Stimulated activated naive CD8-positive, alpha-beta T cell treated with anti-CD3 and anti-CD28 coated beads, Interleukin-15, amount 100 ng/mL, for 72 hours (primary cell): ENCODE measurements around the gene ITM2B.

ENCODE experiments used
- ATAC-seq: fragments of 150-1000 bp; cut with Tn5 transposase; 2 replicates; pipeline ENCODE4 v1.10.0; 2021; ENCODE audit warnings: mild to moderate bottlenecking, moderate library complexity
- DNase-seq, 2 donors: peaks; one replicate each; pipeline ENCODE4 v3.0.0; 2021 to 2022
- H3K27ac Mint-ChIP-seq, 2 donors: one replicate each; pipeline ENCODE4 v1.8.0; 2022; ENCODE audit warnings: mild to moderate bottlenecking in 2 of 2, mixed read lengths in 2 of 2, moderate library complexity in 2 of 2
- H3K27me3 Mint-ChIP-seq: one replicate; pipeline ENCODE4 v1.8.0; 2022; ENCODE audit warnings: mixed read lengths
- H3K4me1 Mint-ChIP-seq: one replicate; pipeline ENCODE4 v1.8.0; 2022; ENCODE audit warnings: mild to moderate bottlenecking, mixed read lengths
- H3K4me3 Mint-ChIP-seq, 2 donors: one replicate each; pipeline ENCODE4 v1.8.0; 2022; ENCODE audit warnings: mild to moderate bottlenecking in 2 of 2, mixed read lengths in 2 of 2, moderate library complexity in 1 of 2
- H3K9me3 Mint-ChIP-seq, 2 donors: one replicate each; pipeline ENCODE4 v1.8.0; 2022; ENCODE audit warnings: mixed read lengths in 2 of 2

The ITM2B gene

GRCh38 chr13:48264058-48264457 is 31.1 kb downstream of the ITM2B start:
- peaks cover 59% of the 10 kb centered on the region for H3K4me1 Mint-ChIP-seq
- no peak overlapping the region for H3K27ac Mint-ChIP-seq
- ATAC-seq (no peak), DNase-seq (no peak)
- H3K27me3 Mint-ChIP-seq = no peaks in the 10 kb centered on the region
- H3K4me3 Mint-ChIP-seq = peak overlapping the region in 1 of 2 donors; percentile 3
- H3K9me3 Mint-ChIP-seq = no peaks in the 10 kb centered on the region

GRCh38 chr13:48265217-48265815 is 32.3 kb downstream of the ITM2B start:
- no peaks in the 10 kb centered on the region for H3K27me3 Mint-ChIP-seq
- peak overlapping the region; percentile 42 to 67 for H3K4me3 Mint-ChIP-seq
- H3K9me3 Mint-ChIP-seq = no peaks in the 10 kb centered on the region
- ATAC-seq (peak; percentile 90), DNase-seq (peak in 1 of 2 donors; percentile 42)
- peaks cover 49% of the 10 kb centered on the region for H3K4me1 Mint-ChIP-seq
- peak overlapping the region in 1 of 2 donors; percentile 81 for H3K27ac Mint-ChIP-seq

GRCh38 chr13:48266150-48266549 is 33.1 kb downstream of the ITM2B start:
- Mint-ChIP-seq H3K27ac (no peak overlapping the region), H3K27me3 (no peaks in the 10 kb centered on the region), H3K9me3 (no peaks in the 10 kb centered on the region), H3K4me3 (peak overlapping the region; percentile 1 to 22), H3K4me1 (peaks cover 44% of the 10 kb centered on the region)
- ATAC-seq (peak; percentile 76), DNase-seq (no peak)

GRCh38 chr13:48266701-48267639 is 34.0 kb downstream of the ITM2B start:
- Mint-ChIP-seq H3K27me3 (no peaks in the 10 kb centered on the region), H3K9me3 (no peaks in the 10 kb centered on the region), H3K4me1 (peaks cover 44% of the 10 kb centered on the region), H3K27ac (no peak overlapping the region), H3K4me3 (no peak overlapping the region)
- no peak for ATAC-seq
- DNase-seq = no peak

- Mint-ChIP-seq H3K27ac (no peak overlapping the region), H3K27me3 (no peaks in the 10 kb centered on the region), H3K4me1 (peaks cover 36% of the 10 kb centered on the region), H3K9me3 (no peaks in the 10 kb centered on the region), H3K4me3 (no peak overlapping the region)
- DNase-seq (no peak), ATAC-seq (no peak)
Measured at GRCh38 chr13:48268019-48268418, 35.0 kb downstream of the ITM2B start.

- no peaks in the 10 kb centered on the region for H3K9me3 Mint-ChIP-seq
- H3K4me3 Mint-ChIP-seq = no peak overlapping the region
- H3K27me3 Mint-ChIP-seq = no peaks in the 10 kb centered on the region
- no peak overlapping the region for H3K27ac Mint-ChIP-seq
- ATAC-seq = no peak
- no peak for DNase-seq
- peaks cover 8% of the 10 kb centered on the region for H3K4me1 Mint-ChIP-seq
Measured at GRCh38 chr13:48273346-48273745, 40.3 kb downstream of the ITM2B start.

- H3K9me3 Mint-ChIP-seq = no peaks in the 10 kb centered on the region
- H3K4me1 Mint-ChIP-seq = peaks cover 8% of the 10 kb centered on the region
- H3K4me3 Mint-ChIP-seq = no peak overlapping the region
- H3K27me3 Mint-ChIP-seq = no peaks in the 10 kb centered on the region
- DNase-seq = no peak
- no peak for ATAC-seq
- peak overlapping the region in 1 of 2 donors; percentile 57 for H3K27ac Mint-ChIP-seq
Measured at GRCh38 chr13:48275507-48275906, 42.5 kb downstream of the ITM2B start.

GRCh38 chr13:48278806-48279205 is 45.8 kb downstream of the ITM2B start:
- H3K4me3 Mint-ChIP-seq = no peak overlapping the region
- peaks cover 8% of the 10 kb centered on the region for H3K4me1 Mint-ChIP-seq
- no peaks in the 10 kb centered on the region for H3K27me3 Mint-ChIP-seq
- H3K9me3 Mint-ChIP-seq = no peaks in the 10 kb centered on the region
- ATAC-seq (no peak), DNase-seq (no peak)
- H3K27ac Mint-ChIP-seq = no peak overlapping the region

GRCh38 chr13:48281556-48281955 is 48.5 kb downstream of the ITM2B start:
- Mint-ChIP-seq H3K27me3 (peaks cover 6% of the 10 kb centered on the region), H3K27ac (no peak overlapping the region)
- no peak for ATAC-seq

GRCh38 chr13:48291730-48292129 is 58.7 kb downstream of the ITM2B start:
- Mint-ChIP-seq H3K9me3 (no peaks in the 10 kb centered on the region), H3K4me1 (peaks cover 7% of the 10 kb centered on the region)

More at GRCh38 chr13:48281556-48281955, 48.5 kb downstream of the ITM2B start:
- no peak for DNase-seq
- Mint-ChIP-seq H3K4me3 (no peak overlapping the region), H3K9me3 (peaks cover 0 to 5% of the 10 kb centered on the region in 2 donors), H3K4me1 (no peaks in the 10 kb centered on the region)

GRCh38 chr13:48292650-48293049 is 59.6 kb downstream of the ITM2B start:
- ATAC-seq (no peak), DNase-seq (no peak)
- H3K27ac Mint-ChIP-seq = no peak overlapping the region
- H3K4me1 Mint-ChIP-seq = peaks cover 9% of the 10 kb centered on the region
- no peak overlapping the region for H3K4me3 Mint-ChIP-seq
- H3K9me3 Mint-ChIP-seq = no peaks in the 10 kb centered on the region
- no peaks in the 10 kb centered on the region for H3K27me3 Mint-ChIP-seq

More at GRCh38 chr13:48291730-48292129, 58.7 kb downstream of the ITM2B start:
- no peak overlapping the region for H3K4me3 Mint-ChIP-seq
- no peak for DNase-seq
- no peak overlapping the region for H3K27ac Mint-ChIP-seq
- ATAC-seq = no peak
- no peaks in the 10 kb centered on the region for H3K27me3 Mint-ChIP-seq

GRCh38 chr13:48294653-48295052 is 61.6 kb downstream of the ITM2B start:
- Mint-ChIP-seq H3K9me3 (no peaks in the 10 kb centered on the region), H3K27ac (no peak overlapping the region), H3K4me3 (no peak overlapping the region), H3K4me1 (peaks cover 13% of the 10 kb centered on the region), H3K27me3 (no peaks in the 10 kb centered on the region)
- ATAC-seq (no peak), DNase-seq (no peak)

- Mint-ChIP-seq H3K9me3 (no peaks in the 10 kb centered on the region), H3K4me3 (no peak overlapping the region), H3K27me3 (no peaks in the 10 kb centered on the region), H3K4me1 (peaks cover 17% of the 10 kb centered on the region), H3K27ac (no peak overlapping the region)
- ATAC-seq = no peak
- no peak for DNase-seq
Measured at GRCh38 chr13:48295271-48295670, 62.3 kb downstream of the ITM2B start.

GRCh38 chr13:48296528-48296927 is 63.5 kb downstream of the ITM2B start:
- no peak for ATAC-seq

GRCh38 chr13:48297131-48297786 is 64.3 kb downstream of the ITM2B start:
- no peak for DNase-seq
- no peaks in the 10 kb centered on the region for H3K27me3 Mint-ChIP-seq
- H3K4me3 Mint-ChIP-seq = no peak overlapping the region
- H3K4me1 Mint-ChIP-seq = peaks cover 20% of the 10 kb centered on the region
- no peaks in the 10 kb centered on the region for H3K9me3 Mint-ChIP-seq
- no peak for ATAC-seq
- no peak overlapping the region for H3K27ac Mint-ChIP-seq

More at GRCh38 chr13:48296528-48296927, 63.5 kb downstream of the ITM2B start:
- peaks cover 17% of the 10 kb centered on the region for H3K4me1 Mint-ChIP-seq
- H3K27me3 Mint-ChIP-seq = no peaks in the 10 kb centered on the region
- no peaks in the 10 kb centered on the region for H3K9me3 Mint-ChIP-seq
- no peak for DNase-seq
- H3K27ac Mint-ChIP-seq = no peak overlapping the region
- no peak overlapping the region for H3K4me3 Mint-ChIP-seq

- ATAC-seq (no peak), DNase-seq (no peak)
- peaks cover 26% of the 10 kb centered on the region for H3K4me1 Mint-ChIP-seq
- H3K27me3 Mint-ChIP-seq = no peaks in the 10 kb centered on the region
- no peak overlapping the region for H3K4me3 Mint-ChIP-seq
- no peak overlapping the region for H3K27ac Mint-ChIP-seq
- no peaks in the 10 kb centered on the region for H3K9me3 Mint-ChIP-seq
Measured at GRCh38 chr13:48299591-48299990, 66.6 kb downstream of the ITM2B start.
